Astrocyte (in vitro differentiated cells and primary cell): ENCODE data around the gene ARF1. TPM values are rescaled to one million over a fixed set of nuclear protein-coding genes. Genes with fewer than 3 reads are reported as not detected.

ENCODE experiments used
- DNase-seq: peaks from one replicate; pipeline ENCODE4 v3.0.0-alpha.2; 2010; ENCODE audit warnings: low read depth
- FAIRE-seq: peaks from 2 replicates; lab custom pipeline; 2011; peaks lifted over from hg19 to GRCh38; lab: Jason Lieb, UNC
- H2AFZ ChIP-seq: 2 replicates; pipeline ENCODE4 v1.6.0; 2012; ENCODE audit warnings: low read depth, low read length, inconsistent platforms
- H3K27ac ChIP-seq: 2 replicates; pipeline ENCODE4 v1.5.1; 2011; ENCODE audit warnings: low read depth, low read length, inconsistent platforms
- H3K27me3 ChIP-seq: 2 replicates; pipeline ENCODE4 v1.6.0; 2011; ENCODE audit warnings: low read length, inconsistent platforms; ENCODE audit not compliant: insufficient read depth
- H3K36me3 ChIP-seq: 2 replicates; pipeline ENCODE4 v1.5.1; 2011; ENCODE audit warnings: low read length, inconsistent platforms; ENCODE audit not compliant: insufficient read depth
- H3K4me1 ChIP-seq: 2 replicates; pipeline ENCODE4 v1.5.1; 2011; ENCODE audit warnings: low read length, inconsistent platforms; ENCODE audit not compliant: insufficient read depth
- H3K4me2 ChIP-seq: 2 replicates; pipeline ENCODE4 v1.6.0; 2012; ENCODE audit warnings: low read length, inconsistent platforms
- H3K4me3 ChIP-seq: 2 replicates; pipeline ENCODE4 v1.5.1; 2011; ENCODE audit warnings: low read depth, mild to moderate bottlenecking, low read length, inconsistent platforms; ENCODE audit not compliant: insufficient read depth
- H3K79me2 ChIP-seq: 2 replicates; pipeline ENCODE4 v1.6.0; 2012; ENCODE audit warnings: mild to moderate bottlenecking, low read length, inconsistent platforms; ENCODE audit not compliant: insufficient read depth
- H3K9ac ChIP-seq: 2 replicates; pipeline ENCODE4 v1.6.0; 2012; ENCODE audit warnings: mild to moderate bottlenecking, low read length, inconsistent platforms
- H3K9me3 ChIP-seq: 2 replicates; pipeline ENCODE4 v1.5.1; 2012; ENCODE audit warnings: low read depth, mild to moderate bottlenecking, low read length, inconsistent platforms; ENCODE audit not compliant: insufficient read depth
- H4K20me1 ChIP-seq: 2 replicates; pipeline ENCODE4 v1.6.0; 2012; ENCODE audit warnings: low read length, inconsistent platforms; ENCODE audit not compliant: insufficient read depth
- H3K27ac Mint-ChIP-seq: one replicate; pipeline ENCODE4 v1.8.0; 2021; ENCODE audit warnings: mild to moderate bottlenecking, mixed read lengths; ENCODE audit not compliant: unreplicated experiment
- H3K27me3 Mint-ChIP-seq: one replicate; pipeline ENCODE4 v1.8.0; 2021; ENCODE audit warnings: low read depth, mixed read lengths; ENCODE audit not compliant: unreplicated experiment
- H3K36me3 Mint-ChIP-seq: one replicate; pipeline ENCODE4 v1.8.0; 2021; ENCODE audit warnings: low read depth, mixed read lengths; ENCODE audit not compliant: unreplicated experiment
- H3K4me1 Mint-ChIP-seq: one replicate; pipeline ENCODE4 v1.8.0; 2021; ENCODE audit warnings: low read depth, mixed read lengths; ENCODE audit not compliant: unreplicated experiment
- H3K4me3 Mint-ChIP-seq: one replicate; pipeline ENCODE4 v1.8.0; 2021; ENCODE audit warnings: mild to moderate bottlenecking, moderate library complexity, mixed read lengths; ENCODE audit not compliant: unreplicated experiment
- H3K9me3 Mint-ChIP-seq: one replicate; pipeline ENCODE4 v1.8.0; 2021; ENCODE audit warnings: mild to moderate bottlenecking, mixed read lengths; ENCODE audit not compliant: unreplicated experiment
- CTCF ChIP-seq: IDR thresholded peaks from 2 replicates; pipeline ENCODE4 v1.5.1; 2011; ENCODE audit warnings: low read depth, mild to moderate bottlenecking, inconsistent platforms, low read length, moderate library complexity; ENCODE audit not compliant: insufficient read depth
- EZH2 ChIP-seq: IDR thresholded peaks from 2 replicates; pipeline ENCODE4 v1.6.1; 2012; ENCODE audit warnings: mild to moderate bottlenecking, low read length, inconsistent platforms; ENCODE audit not compliant: insufficient read depth
- total RNA-seq: library from RNA; stranded (reverse); gene quantifications from 2 replicates; pipeline ENCODE4 v1.2.1, GENCODE V29; 2021

The ARF1 gene
- total RNA-seq, 1 donor from 2014 or later: 431 TPM

GRCh38 chr1:228079601-228080263, 2.8 kb upstream of the ARF1 start:
- no peak overlapping the region for H3K27ac ChIP-seq
- H4K20me1 ChIP-seq: peaks cover 54% of the 10 kb centered on the region
- H3K4me1 ChIP-seq: peaks cover 15% of the 10 kb centered on the region
- H2AFZ ChIP-seq: no peak overlapping the region
- H3K79me2 ChIP-seq: peaks cover 44% of the 10 kb centered on the region
- TF ChIP-seq EZH2 (no peak), CTCF (no peak)
- no peak overlapping the region for H3K9ac ChIP-seq
- Mint-ChIP-seq H3K27ac (no peak overlapping the region), H3K36me3 (peaks cover 3% of the 10 kb centered on the region), H3K4me1 (peaks cover 4% of the 10 kb centered on the region), H3K4me3 (no peak overlapping the region), H3K9me3 (peaks cover 4% of the 10 kb centered on the region), H3K27me3 (peaks cover 25% of the 10 kb centered on the region)
- no peak for DNase-seq
- H3K4me3 ChIP-seq: no peak overlapping the region
- H3K4me2 ChIP-seq: no peak overlapping the region
- FAIRE-seq: no peak
- no peaks in the 10 kb centered on the region for H3K9me3 ChIP-seq
- no peaks in the 10 kb centered on the region for H3K27me3 ChIP-seq
- peaks cover under 1% of the 10 kb centered on the region for H3K36me3 ChIP-seq

GRCh38 chr1:228081144-228081543, 1.4 kb upstream of the ARF1 start:
- Histone ChIP-seq H3K4me3 (peak overlapping the region; percentile 97), H3K27ac (no peak overlapping the region), H2AFZ (no peak overlapping the region), H3K9ac (peak overlapping the region; percentile 100), H4K20me1 (peaks cover 62% of the 10 kb centered on the region), H3K9me3 (no peaks in the 10 kb centered on the region), H3K36me3 (peaks cover 4% of the 10 kb centered on the region), H3K4me2 (peak overlapping the region; percentile 97), H3K79me2 (peaks cover 58% of the 10 kb centered on the region), H3K4me1 (peaks cover 29% of the 10 kb centered on the region), H3K27me3 (no peaks in the 10 kb centered on the region)
- H3K27ac Mint-ChIP-seq: no peak overlapping the region
- H3K4me1 Mint-ChIP-seq: peaks cover 18% of the 10 kb centered on the region
- peak overlapping the region; percentile 79 for H3K4me3 Mint-ChIP-seq
- TF ChIP-seq CTCF (no peak), EZH2 (no peak)
- FAIRE-seq (no peak), DNase-seq (no peak)
- H3K9me3 Mint-ChIP-seq: peaks cover under 1% of the 10 kb centered on the region
- peaks cover 15% of the 10 kb centered on the region for H3K27me3 Mint-ChIP-seq
- peaks cover 3% of the 10 kb centered on the region for H3K36me3 Mint-ChIP-seq

- peaks cover 11% of the 10 kb centered on the region for H3K27me3 Mint-ChIP-seq
- peaks cover 23% of the 10 kb centered on the region for H3K4me1 Mint-ChIP-seq
- FAIRE-seq (no peak), DNase-seq (no peak)
- Histone ChIP-seq H3K4me1 (peaks cover 34% of the 10 kb centered on the region), H3K27ac (peak overlapping the region; percentile 97), H3K4me2 (peak overlapping the region; percentile 97), H3K79me2 (peaks cover 63% of the 10 kb centered on the region), H3K36me3 (peaks cover 4% of the 10 kb centered on the region), H2AFZ (peak overlapping the region; percentile 69), H3K27me3 (no peaks in the 10 kb centered on the region), H4K20me1 (peaks cover 67% of the 10 kb centered on the region), H3K4me3 (peak overlapping the region; percentile 97), H3K9me3 (no peaks in the 10 kb centered on the region), H3K9ac (peak overlapping the region; percentile 100)
- H3K27ac Mint-ChIP-seq: no peak overlapping the region
- TF ChIP-seq EZH2: no peak
- no peak for TF ChIP-seq CTCF
- H3K9me3 Mint-ChIP-seq: no peaks in the 10 kb centered on the region
- H3K4me3 Mint-ChIP-seq: peak overlapping the region; percentile 80
- peaks cover 3% of the 10 kb centered on the region for H3K36me3 Mint-ChIP-seq
These were observed 812 bp upstream of the ARF1 start for GRCh38 chr1:228081578-228082213.
